Gastroesophageal sphincter (tissue), 3 donors: ENCODE measurements around the gene BDH1.

ENCODE experiments used
- CTCF ChIP-seq, 4 experiments: fragments of 200-600 bp in 2 of 4; fragments of 450-650 bp in 2 of 4; sonication (generic) in 1 of 4; IDR thresholded peaks; one replicate each; pipeline ENCODE4 v1.5.1; 2017 to 2019; ENCODE audit warnings: antibody characterized with exemption in 4 of 4, mild to moderate bottlenecking in 2 of 4, moderate library complexity in 2 of 4
- EP300 ChIP-seq: sonication (generic); formaldehyde crosslinking; IDR thresholded peaks from one replicate; pipeline ENCODE4 v1.6.1; 2017; ENCODE audit warnings: antibody characterized with exemption, mild to moderate bottlenecking
- POLR2AphosphoS5 ChIP-seq: sonication (generic); formaldehyde crosslinking; IDR thresholded peaks from one replicate; pipeline ENCODE4 v1.6.1; 2017; ENCODE audit warnings: antibody characterized with exemption

- TF ChIP-seq CTCF (IDR thresholded peaks at IDR 0.05): no peak
- no peak for TF ChIP-seq EP300
- no peak for TF ChIP-seq POLR2AphosphoS5
Observed at GRCh38 chr3:197546307-197547085, 9.3 kb downstream of the BDH1 start.
